D721Med (cell line): ENCODE measurements around the gene SORCS2.

Experiments
- DNase-seq: peaks from one replicate; pipeline ENCODE4 v3.0.0; 2011; ENCODE audit warnings: low spot score; ENCODE audit not compliant: insufficient read length
- FAIRE-seq: peaks from 2 replicates; lab custom pipeline; 2011; peaks lifted over from hg19 to GRCh38; lab: Jason Lieb, UNC
- TF ChIP-seq, protein P1 (sequence below): IDR thresholded peaks from 2 replicates; pipeline ENCODE4 v1.5.1; 2012; ENCODE audit warnings: mild to moderate bottlenecking, control low read depth; ENCODE audit not compliant: insufficient read depth; ENCODE audit errors: missing control alignments

The SORCS2 gene

DNA sequence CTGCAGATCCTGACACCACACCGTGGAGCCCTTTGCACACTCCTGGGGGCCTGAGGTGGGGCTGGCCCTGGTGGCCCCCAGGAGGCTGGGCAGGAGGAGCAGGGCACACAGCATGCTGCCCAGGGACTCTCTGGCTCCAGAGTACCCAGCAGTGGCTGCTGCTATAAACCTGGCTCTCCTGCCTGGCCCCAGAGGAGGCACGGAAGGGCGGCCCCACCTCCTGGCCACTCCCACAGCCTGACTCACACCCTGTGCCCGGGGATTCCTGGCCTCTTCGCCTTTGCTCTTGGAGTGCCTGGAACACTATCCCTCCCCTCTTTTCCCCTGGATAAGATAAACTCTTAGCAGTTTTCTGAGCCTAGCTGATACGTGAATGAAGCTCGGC lies 242.4 kb downstream of the SORCS2 start, which contains the start of gene PSAPL1:
PSAPL1 (minus strand) TSS at position 165 of the 385 bp plus-strand sequence; CDS start at position 114, 51 bp downstream.
- DNase-seq: no peak
- no peak for FAIRE-seq
- TF ChIP-seq, protein P1, sequence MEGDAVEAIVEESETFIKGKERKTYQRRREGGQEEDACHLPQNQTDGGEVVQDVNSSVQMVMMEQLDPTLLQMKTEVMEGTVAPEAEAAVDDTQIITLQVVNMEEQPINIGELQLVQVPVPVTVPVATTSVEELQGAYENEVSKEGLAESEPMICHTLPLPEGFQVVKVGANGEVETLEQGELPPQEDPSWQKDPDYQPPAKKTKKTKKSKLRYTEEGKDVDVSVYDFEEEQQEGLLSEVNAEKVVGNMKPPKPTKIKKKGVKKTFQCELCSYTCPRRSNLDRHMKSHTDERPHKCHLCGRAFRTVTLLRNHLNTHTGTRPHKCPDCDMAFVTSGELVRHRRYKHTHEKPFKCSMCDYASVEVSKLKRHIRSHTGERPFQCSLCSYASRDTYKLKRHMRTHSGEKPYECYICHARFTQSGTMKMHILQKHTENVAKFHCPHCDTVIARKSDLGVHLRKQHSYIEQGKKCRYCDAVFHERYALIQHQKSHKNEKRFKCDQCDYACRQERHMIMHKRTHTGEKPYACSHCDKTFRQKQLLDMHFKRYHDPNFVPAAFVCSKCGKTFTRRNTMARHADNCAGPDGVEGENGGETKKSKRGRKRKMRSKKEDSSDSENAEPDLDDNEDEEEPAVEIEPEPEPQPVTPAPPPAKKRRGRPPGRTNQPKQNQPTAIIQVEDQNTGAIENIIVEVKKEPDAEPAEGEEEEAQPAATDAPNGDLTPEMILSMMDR: no peak

DNA sequence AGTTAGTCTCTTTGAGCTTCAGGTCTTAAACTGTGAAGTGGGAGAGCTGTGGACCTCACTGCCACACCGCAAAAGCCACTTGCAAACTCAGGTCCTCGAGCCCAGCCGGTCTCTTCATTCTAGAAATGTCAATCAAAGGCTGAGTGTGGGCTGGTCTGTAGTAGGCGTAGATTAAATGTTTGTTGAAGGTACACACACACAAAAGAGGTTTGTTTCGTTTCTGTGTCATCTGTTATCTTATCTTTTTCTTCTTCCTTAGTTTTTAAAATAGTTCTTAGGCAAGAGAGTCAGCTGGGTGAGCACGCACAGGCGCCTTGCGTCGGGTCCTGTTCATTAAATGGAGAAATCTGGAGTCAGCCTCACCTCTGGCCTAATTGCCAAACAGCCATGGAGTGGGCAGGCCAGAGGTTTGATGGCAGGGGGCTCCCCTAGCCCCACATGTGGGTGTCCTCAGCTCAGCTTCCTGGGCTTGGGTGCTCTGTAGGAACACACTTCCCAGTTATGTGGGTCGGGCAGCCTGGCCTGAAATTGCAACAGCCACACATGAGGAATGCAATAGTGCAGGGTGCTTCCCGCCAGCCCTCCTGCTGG lies 243.2 kb downstream of the SORCS2 start:
- FAIRE-seq: no peak
- DNase-seq: no peak
- TF ChIP-seq, protein P1: no peak

DNA sequence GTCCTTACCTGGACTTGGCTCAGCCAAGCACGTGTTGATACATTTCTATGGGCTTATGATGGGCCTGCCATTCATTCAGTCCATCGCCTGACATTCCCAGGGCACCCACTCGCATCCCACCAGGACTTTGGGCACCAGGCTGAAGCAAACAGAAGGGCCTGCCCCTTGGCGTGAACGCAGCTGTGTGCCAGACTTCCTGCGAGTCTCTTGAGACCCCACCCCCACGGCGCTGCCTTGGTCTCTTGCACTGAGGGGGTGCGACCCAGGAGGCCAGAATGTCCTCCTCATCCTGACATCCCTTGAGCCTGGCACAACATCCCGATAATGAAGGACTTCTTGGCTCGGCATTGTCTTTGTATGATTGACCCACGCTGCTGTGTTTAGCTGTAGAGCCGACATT lies 243.9 kb downstream of the SORCS2 start:
- FAIRE-seq (no peak), DNase-seq (no peak)
- TF ChIP-seq, protein P1: no peak

DNA sequence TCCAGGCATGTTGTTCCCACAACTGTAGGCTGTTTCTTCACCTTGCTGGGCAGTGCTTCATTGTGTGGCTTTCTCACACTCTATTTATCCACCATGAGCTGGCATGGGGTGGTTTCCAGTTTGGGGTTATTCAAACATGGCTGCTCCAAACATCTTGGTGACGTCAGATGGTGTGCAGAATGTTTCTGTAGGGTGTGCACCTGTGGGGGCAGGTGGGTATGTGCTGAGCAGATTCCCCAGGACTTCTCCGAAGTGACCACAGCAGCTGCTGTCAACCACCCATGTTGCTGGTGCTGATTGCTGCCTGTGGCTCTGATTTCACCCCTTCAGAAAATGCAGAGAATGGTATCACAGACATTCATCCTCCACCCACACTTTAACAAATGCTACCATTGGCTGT lies 247.4 kb downstream of the SORCS2 start:
- no peak for FAIRE-seq
- TF ChIP-seq, protein P1: no peak
- no peak for DNase-seq

DNA sequence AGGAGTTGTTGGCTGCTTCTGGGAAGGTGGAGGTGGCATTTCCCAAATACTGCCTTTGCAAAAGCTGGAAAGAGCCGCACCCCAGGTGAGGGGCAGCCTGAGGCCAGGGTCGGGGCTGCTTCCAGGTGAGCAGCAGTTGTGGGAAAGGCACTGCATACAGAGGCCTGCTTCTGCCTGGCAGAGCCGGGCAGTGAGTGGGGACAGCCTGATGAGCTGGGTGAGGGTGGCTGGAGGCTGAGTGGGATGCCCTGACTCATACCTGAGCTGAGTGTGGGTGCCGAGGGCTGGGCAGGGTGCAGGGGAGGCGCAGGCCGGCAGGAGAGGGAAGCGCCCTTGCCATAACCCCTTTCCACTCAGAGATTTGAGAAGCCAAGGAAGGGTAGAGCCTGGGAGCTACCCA lies 248.9 kb downstream of the SORCS2 start:
- TF ChIP-seq, protein P1: no peak
- FAIRE-seq: no peak
- no peak for DNase-seq

DNA sequence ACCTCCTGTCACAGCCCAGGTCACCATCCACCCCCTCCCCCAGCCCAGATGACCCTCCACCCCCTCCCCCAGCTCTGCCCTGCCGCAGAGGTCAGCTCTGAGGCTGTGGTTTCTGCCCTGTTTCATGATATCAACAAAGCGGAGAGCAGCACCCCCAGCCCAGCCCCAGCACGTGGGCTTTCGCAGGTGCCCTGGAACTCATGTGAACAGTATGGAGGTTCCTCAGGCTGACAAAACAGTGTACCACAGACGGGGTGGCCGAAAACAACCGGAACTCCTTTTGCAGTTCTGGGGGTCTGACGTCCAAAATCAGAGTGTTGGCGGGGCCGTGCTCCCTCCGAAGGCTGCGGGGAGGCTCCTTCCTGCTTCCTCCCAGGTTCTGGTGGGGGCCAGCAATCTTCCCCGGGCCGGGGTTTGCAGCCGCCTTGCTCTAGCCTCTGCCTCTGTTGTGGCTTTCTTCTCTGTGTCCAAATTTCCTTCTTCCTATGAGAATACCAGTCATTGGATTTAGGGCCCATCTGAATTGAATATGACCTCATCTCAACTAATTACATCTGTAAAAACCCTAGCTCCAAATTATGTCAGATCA lies 250.3 kb downstream of the SORCS2 start:
- FAIRE-seq (no peak), DNase-seq (no peak)
- TF ChIP-seq, protein P1: no peak

DNA sequence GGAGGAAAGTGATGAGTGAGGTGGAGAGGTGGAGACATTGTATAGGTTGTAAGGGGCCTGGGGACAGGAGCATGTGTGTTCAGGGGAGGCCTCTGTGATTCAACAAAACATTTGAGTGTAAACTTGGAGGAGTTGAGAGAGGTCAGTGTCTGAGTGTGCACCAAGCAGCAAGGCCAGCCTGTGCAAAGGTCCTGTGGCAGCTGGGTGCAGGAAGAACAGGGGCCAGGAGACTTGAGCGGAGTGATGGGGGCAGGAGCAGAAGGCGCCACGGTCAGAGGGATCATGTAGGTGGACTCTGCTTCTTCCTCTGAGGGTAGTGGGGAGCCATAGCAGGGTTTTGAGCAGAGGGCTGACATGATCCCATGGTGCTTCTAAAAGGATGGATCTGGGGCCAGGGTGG lies 252.0 kb downstream of the SORCS2 start:
- no peak for DNase-seq
- TF ChIP-seq, protein P1: no peak
- FAIRE-seq: no peak
